ENCODE measurements around the gene MYL12A.
"Not testable (repeated sequence)": the region's sequence is repeated elsewhere in the genome, so short reads cannot be mapped to it uniquely, and the experiment has no call there.

The MYL12A gene

DNA sequence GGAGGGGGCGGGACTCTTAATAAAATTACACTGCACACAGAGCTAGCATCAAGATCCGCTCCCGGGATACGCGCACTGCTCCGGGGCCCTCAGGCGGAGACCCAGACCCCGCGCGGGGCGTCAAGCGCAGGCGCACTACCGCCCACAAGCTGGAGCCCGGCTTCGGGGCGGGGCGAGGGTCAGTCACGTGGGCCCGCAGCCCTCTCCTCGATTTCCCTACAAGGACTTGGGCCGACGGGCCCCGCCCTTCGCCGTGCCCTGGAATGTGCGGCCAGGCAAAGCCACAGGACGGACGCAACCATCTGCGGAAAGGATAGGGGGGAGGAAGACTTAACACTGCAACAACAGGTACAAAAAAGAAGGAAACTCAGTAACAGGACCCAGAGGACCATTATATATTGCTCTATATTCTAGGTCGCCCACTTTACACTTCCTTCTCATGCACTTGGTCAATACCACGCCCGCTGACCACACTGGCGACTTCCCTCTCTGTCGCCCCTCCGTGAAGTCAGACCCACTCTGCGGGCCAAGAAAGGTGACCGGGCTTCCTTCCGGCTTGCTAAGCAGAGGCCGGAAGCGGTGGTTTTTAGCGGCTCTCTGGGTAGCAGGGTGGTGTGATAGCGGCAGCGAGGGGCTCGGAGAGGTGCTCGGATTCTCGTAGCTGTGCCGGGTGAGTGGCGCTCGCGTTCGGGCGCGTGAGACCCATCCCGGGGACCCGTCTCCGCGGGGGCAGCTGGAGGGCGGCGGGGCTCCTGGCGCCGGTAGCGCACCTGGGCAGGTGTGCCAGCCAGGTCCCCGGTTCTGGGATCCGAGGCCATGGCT, at the start of gene MYL12A:
MYL12A (plus strand) TSS at position 562 of the 822 bp plus-strand sequence. CDS start 5,447 bp downstream, outside the sequence.
- DNase-seq, result peak; percentile 95

DNA sequence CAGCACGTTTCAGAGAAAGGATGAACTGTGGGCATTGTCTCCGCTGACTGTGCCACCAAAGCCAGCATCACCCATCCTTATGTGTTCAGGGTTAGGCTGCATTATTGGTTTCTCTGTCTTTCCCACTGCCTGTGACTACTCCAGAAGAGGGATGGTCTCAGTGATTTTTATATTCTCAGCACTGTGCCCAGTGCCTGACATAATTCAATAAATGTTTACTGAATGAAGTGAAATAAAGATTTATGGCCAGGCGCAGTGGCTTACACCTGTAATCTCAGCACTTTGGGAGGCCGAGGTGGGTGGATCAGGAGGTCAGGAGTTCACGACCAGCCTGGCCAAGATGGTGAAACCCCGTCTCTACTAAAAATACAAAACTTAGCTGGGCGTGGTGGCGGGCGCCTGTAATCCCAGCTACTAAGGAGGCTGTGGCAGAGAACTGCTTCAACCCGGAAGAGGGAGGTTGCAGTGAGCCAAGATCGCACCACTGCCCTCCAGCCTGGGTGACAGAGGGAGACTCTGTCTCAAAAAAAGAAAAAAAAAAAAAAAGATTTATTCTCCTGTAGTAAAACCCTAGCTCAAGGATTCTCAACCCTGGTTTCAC, 49.2 kb upstream of the MYL12A start:
- DNase-seq, result not testable (repeated sequence)

DNA sequence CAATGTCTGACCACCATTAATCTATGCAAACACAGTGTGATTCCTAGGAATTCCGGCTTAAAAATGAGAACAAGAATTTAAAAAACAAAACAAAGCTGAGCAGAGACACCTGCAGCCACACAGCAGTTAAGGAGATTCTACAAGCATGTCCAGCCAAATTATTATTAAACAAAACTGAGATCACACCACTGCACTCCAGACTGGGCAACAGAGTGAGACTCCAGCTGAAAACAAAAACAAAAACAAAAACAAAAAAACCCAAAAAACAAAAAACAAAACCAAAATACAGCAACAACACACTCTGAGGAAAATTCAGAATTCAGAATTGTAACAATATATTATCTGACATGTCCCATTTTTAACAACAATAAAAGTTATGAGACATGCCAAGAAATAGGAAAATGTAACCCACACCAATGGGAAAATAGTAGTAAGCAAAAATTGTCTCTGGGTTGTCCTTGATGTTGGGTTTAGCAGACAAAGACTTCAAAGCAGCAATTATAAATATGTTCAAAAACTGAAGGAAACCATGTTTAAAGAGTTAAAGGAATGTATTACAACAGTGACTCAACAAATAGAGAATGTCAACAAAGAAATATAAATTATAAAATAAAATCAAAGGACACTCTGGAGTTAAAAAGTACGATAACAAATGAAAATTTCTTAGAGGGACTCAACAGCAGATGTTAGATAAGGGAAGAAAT, 47.5 kb upstream of the MYL12A start:
- no peak for DNase-seq

DNA sequence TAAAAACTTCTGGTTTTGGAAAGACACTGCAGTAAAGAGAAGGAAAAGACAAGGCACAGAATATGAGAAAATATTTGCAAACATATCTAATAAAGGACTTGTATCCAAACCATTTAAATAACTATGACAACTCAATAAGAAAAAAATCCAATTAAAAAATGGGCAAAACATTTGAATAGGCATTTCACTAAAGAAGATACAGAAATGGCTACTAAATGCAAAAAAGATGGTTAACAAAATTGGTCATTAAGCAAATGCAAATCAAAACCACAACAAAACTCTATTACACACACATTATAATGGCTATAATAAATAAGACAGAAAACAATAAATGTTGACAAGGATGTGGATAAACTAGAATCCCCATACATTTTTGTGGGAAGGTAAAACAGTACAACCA, 42.4 kb upstream of the MYL12A start:
- DNase-seq, result no peak

DNA sequence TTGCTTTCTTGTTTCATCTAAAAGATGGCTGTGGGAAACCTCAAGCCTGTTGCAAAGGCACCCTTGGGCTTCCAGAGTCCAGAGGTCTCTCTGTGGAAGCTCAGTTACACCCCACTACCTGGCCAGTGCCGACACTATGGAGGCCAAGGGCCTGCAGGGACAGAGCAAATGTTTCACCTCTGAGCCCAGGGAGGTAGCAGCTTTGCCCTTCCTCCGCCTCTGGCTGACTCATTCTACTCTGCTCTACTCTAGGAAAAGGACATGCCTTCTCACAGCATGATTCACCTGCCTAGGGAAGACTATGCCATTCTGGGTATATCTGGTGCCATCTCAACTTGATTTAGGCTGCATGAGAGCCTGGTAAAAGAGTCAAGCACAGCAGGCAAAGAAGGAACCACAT, 40.0 kb upstream of the MYL12A start:
- no peak for DNase-seq

DNA sequence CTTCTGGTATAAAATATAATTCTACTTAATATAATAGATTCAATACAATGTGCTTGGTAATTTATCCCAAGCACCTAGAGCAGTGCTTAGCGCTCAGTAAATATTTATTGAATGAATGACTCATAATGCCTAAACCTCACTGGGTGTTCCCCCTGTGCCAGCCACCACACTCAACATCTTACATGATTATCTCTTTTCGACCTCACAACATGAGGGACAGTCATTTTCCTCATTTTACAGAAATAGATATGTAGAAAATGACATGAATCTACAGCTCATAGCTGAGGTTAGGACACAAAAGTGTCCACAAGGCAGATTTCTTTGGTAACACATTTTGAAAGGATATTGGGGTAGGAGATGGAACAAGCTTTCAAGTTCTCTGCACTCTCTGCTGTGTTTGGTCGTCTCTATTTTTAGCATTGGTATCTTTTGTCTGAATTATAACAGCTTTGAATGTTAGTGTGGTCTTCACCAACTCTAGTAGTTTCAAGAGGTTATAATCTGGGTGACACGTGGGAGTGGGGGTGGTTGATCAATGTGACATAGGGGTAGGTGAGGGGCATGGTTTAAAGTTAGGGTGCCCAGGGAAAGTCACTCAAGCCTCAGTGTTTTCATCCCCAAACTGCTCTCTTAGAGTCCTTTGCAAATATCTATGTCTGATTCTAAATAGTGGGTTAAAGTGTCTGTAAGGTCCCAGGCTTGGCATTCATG, 37.6 kb upstream of the MYL12A start:
- DNase-seq, result no peak

DNA sequence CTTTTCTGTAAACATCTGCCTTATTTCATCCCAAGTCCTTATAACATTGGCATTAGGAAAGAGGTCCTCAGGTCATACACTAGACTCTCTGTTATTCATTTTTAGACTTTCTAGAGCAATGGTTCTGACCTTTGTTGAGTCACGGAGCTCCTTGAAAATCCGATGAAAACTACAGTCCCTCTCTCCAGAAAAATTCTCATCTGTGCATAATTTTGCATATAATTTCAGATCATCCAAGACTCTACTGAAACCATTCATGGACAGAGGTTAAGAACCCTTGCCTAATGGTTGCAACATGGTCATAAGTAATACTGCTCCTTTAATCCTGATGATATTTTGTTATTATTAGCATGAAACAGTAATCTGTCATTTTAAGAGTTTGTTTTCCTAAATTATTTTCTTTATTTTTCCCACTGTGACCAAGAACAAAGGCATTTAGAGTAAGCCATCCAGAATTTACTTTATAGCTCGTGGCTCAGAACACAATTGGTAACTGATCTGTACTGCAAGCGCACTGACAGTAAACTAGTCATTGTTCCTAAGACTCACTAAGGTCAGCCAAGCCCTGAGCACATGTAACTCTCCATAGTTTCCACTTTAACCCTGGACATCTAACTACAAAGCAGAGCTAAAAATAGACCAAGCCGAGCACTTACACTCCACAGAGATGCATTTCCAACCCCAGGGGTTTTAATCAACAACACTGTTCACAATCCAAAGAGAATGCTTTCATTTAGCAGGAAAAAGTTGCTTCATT, 36.2 kb upstream of the MYL12A start:
- no peak for DNase-seq

DNA sequence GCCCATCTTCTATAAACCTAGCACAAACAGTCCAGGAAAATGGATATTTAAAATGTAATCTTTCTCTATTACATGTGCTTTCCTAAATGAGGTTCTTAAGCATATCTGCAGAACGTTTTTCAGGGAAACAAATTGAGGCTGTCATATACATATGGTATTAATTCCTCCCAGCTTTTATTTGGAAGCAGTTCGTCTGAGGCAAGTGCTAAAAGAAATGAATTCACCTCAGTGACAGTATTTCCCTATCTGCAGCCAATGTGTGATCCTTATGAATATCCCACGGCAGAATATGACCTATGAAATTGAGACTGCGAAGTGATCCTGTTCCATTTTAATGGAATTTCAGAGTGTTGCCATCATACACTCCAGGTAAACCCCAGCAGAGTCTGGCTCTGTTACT, 34.9 kb upstream of the MYL12A start:
- no peak for DNase-seq

DNA sequence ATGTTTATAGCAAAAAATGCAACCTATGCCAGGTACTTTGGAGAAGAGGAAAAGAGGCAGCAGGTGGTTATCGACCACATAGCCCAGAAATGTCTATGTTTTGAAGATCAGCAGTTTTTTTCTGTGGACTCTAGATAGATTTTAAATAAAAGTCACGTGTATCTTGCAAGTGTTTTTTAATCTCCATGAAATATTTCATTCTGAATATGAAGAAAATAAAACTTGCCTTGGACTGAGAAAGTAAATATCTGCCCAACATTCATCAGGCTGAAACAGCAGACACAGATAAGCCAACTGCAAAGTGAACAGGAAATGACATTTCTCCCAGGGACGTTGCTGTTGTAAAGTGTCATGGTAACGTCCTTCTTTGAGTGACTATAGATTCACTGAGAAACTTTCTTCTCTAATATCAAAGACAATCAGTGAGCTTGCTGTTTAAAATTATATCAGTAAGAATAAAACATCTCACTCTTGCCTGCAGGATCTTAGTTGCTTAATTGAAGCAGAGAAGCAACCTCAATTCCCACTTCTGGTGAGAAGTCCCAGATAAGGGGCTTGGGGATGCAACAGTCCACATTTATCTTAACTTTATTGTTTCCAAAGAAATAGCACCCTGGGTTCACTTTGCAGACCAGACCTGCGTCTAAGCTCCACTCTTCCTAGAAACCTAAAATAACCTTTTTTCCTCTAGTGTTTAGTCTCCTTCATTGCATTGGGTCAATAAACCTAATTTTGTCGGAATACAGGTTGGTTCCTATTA, 34.1 kb upstream of the MYL12A start:
- no peak for DNase-seq

DNA sequence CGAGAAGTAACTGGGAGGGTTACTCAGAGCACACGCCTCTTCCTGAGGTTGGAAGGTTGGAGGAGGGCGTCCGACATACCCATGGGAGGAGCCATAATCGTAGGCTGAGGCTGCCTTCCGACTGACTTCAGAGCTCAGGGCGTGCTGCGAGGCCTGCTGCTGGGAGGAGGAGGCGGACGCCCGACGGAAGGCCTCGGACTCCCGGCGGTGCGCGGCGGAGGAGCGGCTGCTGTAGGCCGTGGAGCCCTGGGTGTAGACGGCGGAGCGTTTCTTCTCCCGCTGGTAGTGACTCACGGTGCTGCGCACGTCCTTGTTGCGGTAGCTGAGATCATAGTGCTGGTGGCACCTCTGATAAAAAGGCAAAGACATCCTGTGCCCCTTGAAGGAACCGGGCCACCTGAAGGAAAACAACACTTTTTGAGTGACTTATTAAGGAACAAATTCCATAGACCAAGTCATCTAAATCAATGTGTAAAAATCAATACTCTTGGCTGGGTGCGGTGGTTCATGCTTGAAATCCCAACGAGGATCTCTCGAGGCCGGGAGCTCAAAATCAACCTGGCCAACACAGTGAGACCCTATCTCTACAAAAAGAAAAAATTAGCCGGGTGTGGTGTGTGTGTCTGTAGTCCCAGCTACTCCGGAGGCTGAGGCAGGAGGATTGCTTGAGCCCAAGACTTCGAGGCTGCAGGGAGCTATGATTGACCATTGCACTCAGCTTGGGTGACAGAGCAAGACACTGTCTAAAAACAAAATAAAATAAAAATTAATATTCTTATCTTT, 32.6 kb upstream of the MYL12A start:
- DNase-seq, result no peak

DNA sequence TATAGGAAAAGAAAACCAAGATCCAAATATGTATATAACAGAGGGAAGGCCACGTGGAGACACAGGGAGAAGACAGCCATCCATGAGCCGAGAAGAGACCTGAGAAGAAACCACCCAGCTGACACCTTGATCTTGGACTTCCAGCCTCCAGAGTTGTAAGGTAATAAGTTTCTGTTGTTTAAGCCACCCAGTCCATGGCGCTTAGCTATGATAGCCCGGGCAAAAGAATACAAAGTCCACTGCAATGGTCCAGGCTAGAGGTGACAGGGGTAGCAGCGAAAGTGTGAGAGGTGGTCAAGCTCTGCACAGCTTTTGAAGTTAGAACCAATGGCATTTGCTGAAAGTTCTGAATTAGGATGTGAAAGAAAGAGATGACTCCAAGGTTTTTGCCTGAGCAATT, 30.6 kb upstream of the MYL12A start:
- DNase-seq, result no peak

DNA sequence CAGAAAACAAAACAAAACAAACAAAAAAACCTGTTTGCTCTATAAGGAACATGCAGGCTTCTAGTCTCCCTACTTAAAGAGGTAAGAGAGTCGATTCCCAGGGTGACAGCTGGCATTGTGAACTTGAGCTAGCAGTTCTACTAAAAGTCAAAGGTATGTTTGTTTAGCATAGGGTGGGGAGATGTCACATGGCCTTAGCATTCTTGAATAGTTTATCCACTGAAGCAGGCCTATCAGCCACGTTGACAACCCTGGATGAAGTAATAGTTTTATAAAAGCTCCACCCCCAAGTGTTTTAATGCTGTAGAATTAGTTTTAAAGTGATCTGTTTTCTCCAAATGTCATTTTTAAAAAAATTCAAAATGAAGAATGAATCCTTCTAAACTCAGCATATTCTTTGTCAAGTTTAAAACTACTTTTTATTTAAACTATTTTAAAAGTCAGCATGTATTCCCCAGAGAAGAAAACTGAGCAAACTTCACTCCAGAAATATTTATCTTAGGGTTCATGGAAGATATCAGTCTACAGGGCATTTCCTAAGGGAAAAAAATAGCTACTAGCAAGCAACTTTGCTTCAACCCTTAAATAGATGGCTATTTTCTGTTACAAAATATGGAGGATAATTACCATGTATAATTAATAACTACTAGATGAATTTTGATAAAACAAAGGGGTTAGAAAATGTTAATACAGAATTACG, 29.5 kb upstream of the MYL12A start:
- DNase-seq, result no peak

DNA sequence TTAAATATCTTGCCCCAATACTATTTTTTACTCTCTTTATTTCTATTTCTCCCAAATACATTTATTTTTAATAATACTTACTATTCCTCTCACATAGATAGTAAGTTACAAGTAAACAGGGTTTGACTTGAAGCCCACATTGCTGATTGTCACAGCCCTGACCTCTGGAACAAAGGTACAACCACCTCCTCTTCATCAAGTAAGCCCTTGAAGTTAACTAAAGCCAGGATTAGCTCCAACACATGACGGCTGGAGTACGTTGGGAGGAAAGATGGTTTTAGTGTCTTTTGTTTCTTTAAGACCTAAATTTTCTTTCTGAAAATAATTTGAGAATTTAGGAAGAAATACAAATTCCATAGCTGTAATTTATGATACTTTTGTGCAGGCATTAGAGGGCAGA, 28.8 kb upstream of the MYL12A start:
- DNase-seq, result no peak

DNA sequence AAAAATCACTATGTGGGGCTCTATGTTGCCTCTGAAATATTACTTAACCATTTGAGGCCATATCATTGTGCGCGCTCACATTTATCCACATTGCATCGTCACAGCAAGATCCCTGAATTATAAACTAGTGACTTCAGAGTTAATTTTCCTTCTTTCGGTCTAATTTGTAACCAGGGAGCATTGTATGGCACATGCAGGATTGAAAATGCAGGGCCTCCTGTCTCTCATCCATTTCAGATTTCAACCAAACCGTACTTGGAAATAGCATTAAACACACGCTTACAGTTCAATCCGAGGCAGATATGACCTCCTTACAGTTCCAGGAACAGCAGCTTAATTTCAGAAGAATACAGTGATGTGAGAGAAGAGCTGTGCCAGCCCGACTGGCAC, 28.4 kb upstream of the MYL12A start:
- no peak for DNase-seq

DNA sequence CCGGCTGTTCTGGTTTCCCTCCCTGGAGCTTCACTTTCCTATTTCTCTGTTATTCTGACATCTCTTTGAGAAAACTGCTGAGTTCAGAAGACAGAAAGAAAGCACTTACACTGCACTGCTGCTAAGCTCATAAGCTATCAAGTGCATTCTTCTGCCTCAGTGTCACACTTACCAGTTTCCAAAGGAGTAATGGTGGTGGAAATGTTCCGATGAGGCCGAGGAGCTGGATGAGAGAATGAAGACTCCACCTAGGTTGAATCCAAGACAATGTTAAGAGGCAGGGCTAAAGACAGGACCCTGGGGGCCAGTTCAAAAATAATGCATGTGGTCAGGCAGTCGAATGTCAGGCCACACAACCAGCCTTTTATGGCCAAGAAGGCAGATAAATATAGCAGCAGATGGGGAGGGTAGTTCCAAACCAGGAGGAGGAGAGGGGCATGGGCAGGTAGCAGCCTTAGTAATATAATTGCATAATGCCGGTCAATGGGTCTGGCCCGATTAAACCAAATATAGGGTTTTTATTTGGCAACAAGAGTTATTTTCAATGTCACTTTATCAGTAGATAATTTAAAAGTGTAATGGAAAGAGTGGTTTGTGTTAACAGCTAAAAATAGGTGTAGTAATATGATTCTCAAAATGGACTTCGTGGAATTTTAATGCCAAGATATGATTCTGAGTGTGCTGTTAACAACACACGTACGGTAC, 27.8 kb upstream of the MYL12A start, which contains the start of gene MYOM1:
MYOM1 (minus strand) TSS at position 338 of the 705 bp plus-strand sequence. CDS start 4,745 bp downstream, outside the sequence.
- no peak for DNase-seq

DNA sequence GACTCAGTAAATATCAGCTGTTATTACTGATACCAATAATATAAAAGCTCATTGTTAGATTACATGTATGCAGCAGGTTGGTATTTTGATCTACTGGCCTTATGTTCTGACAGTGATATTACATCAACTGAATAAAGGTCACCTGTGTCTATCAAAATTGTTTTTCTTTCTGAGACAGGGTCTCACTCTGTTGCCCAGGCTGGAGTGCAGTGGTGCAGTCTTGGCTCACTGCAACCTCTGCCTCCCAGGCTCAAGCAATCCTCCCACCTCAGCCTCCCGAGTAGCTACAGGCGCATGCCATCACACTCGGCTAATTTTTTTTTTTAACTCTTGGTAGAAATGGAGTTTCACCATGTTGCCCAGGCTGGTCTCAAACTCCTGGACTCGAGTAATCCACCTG, 26.7 kb upstream of the MYL12A start:
- not testable (repeated sequence) for DNase-seq

DNA sequence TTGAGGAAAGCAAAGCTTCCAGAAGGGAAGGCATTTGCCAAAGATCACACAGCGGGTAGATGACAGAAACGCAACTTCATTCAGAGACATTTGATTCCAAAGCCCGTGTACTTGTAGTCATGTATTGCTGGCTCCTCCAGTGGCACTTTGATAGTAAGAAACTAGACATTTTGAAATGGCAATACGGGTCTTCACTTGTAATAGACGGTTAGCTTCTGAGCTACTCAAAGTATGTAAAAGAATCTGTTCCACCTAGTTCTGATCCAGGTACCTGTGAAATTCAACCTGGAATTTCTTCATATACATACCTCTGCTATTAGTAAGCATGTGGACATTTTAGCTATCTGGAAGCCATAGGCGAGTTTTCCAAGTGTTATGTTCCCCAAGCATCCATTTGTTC, 26.1 kb upstream of the MYL12A start:
- DNase-seq, result no peak

DNA sequence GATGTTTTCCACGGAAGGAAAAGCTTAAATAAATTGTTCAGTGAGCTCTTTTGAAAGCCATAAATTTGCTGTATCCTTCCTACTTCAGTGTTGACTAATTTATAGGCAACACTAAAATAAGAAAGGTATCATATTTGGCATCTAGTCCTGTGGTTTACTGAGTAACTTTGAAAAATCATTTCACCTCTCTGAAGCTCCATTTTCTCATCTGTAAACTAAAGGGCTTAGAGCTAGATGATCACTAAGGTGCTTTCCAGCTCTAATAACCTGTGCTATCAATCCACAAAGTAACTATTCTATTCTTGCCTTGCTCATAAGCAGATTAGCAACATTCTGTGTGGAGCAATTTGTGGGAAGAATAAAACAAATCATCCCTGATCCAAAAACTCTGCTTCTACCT, 24.2 kb upstream of the MYL12A start:
- no peak for DNase-seq

DNA sequence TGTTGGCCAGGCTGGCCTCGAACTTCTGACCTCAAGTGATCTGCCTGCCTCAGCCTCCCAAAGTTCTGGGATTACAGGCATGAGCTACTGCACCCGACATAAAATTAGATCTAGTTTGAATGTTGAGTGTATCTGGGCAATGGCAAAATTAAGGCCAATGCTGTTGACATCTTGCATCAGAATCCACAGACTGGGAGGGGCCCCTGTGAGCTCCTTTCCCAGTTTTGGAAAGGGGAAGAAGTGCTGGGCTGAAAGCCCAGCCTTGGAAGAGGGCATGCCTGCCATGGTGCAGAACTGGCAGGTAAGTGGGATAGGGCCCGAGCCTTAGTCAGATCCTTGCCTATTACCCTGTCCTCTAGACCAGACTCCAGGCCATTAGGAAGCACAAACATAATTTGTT, 23.4 kb upstream of the MYL12A start:
- no peak for DNase-seq

DNA sequence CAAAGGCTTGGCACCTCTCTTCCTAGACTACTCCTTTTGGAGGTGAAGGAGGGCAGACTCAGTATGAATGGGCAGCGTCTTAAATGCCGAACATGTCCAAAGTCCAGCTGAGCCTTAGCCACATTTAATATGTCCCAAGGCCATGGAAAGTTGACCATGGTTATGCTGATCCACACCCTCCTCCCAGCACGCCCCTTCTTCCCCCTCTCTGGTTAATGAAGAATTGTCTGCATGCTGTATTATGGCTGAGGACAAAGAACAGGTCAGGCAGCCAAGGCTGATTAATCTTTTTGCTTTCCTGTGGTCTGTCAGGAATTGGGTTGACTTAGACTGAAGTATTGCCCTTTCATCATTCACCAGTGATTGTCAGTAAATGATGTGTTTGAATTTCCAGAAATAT, 22.0 kb upstream of the MYL12A start:
- no peak for DNase-seq
